Activated CD8-positive, alpha-beta memory T cell treated with anti-CD3 and anti-CD28 coated beads, Interleukin-2, amount 50 U/mL, for 1 hour (primary cell): ENCODE measurements around the gene COA8.
A peak's percentile ranks its signal among the peaks of the same experiment; 100 is the strongest.
"Not testable (repeated sequence)": the region's sequence is repeated elsewhere in the genome, so short reads cannot be mapped to it uniquely, and the experiment has no call there.

Experiments
- DNase-seq: peaks from one replicate; pipeline ENCODE4 v3.0.0-alpha.2; 2020; ENCODE audit errors: extremely low read depth

Gene COA8

GRCh38 chr14:103525430-103526246, 37.1 kb upstream of the COA8 start:
- not testable (repeated sequence) for DNase-seq

DNA sequence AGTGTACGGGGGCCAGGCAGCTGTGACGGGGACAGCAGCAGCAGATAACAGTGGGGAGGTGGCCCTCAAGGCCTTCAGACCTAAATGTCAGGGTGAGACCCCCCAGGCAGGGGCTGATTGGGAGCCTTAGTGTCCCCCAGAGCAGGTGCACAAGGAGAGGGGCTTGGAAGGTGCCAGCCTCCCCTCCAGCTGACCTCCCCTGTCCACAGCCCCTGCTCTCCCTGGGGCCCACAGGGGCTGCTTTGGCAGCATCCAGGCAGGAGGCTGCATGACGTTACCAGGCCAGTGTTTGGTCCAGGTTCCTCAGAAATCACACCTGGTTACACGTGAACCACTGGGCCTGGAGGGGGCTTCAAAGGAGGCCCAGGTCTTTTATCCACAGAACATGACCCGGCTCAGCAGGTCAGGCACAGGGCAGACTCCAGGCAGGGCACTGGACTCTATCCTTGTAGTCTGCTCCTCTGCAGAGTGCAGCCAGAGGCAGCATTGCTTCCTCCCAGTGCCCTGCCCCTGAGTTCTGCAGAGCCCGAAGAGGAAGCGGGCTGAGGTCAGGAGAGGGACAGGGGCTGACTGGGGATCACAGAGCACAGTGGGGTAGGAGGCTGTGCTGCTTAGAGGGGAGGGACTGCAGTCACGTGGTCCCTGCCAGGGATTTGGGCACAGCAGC, 36.4 kb upstream of the COA8 start:
- DNase-seq: no peak

DNA sequence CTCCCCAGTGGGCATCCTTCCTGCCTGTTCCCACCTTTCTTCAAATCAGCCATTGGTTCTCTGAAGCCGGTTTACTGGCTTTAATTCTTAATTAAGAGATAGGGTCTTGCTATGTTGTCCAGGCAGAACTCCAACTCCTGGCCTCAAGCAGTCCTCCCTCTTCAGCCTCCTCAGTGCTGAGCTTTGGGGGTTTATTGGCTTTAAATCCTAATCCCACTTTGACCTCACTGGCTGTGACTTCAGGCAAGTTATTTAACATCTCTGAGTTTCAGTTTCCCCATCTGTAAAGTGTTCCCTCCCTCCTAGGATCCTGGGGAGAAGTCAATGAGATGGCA, 35.9 kb upstream of the COA8 start:
- no peak for DNase-seq

GRCh38 chr14:103527408-103528145, 35.2 kb upstream of the COA8 start:
- no peak for DNase-seq

- no peak for DNase-seq
These were observed 34.6 kb upstream of the COA8 start for GRCh38 chr14:103528146-103528586.

- peak; percentile 31 for DNase-seq
These were observed 34.0 kb upstream of the COA8 start, which contains the start of gene TRMT61A for GRCh38 chr14:103528587-103529382. TSS of gene TRMT61A (plus strand) at chr14:103529196. CDS start at chr14:103529979, 783 bp downstream.

DNA sequence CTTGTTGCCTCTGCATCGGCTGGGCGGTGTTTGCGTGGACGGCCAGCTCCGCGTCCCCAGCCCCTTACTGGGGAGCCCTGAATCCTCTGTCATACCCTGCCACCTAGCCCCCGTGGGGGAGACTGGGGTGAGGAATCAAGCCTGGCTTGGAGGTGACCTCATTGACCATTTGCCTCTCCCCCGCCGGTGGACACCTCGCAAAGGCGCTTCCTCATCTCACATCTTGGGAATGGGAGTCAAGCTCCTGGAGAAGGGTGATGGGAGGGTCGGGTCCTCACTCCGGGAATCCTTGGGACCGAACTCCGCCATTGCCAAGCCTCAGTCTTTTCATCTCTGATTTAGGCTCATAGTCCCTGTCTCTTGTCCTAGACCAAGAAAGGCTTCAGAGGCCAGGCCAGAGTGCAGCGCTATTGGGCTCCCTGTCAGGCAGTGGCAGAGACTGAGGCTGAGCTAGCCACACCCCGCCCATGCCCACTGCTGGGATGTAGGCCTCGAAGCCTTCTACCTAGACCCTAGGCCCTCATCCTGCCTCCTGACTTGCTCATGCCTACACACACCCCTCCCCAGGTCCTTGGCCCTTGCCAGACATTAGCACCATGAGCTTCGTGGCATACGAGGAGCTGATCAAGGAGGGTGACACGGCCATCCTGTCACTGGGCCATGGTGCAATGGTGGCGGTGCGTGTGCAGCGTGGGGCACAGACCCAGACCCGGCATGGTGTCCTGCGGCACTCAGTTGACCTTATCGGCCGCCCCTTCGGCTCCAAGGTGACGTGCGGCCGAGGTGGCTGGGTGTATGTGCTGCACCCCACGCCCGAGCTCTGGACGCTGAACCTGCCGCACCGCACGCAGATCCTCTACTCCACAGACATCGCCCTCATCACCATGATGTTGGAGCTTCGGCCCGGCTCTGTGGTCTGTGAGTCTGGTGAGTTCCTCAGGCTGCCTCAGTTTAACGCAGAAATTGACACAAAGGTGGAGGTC, 33.1 kb upstream of the COA8 start:
- no peak for DNase-seq

DNA sequence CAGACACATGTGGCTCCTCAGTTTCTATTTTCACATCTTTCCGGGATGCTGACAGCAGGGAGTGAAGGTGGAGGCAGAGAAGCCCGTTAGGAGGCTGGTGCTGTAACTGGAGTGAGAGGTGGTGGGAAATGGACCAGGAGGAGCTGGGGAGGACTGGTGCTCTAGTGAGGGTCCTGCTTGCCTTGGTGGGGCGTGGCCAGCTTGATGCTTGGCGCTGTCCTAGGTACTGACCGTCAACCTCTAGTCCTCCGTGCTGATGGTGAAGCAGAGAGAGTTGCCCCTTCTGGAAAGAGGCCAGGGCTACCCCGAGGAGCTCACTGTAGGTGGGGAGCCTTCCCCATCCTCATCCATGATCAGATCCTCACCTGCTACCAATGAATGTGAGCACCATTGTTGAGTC, 32.4 kb upstream of the COA8 start:
- no peak for DNase-seq

DNA sequence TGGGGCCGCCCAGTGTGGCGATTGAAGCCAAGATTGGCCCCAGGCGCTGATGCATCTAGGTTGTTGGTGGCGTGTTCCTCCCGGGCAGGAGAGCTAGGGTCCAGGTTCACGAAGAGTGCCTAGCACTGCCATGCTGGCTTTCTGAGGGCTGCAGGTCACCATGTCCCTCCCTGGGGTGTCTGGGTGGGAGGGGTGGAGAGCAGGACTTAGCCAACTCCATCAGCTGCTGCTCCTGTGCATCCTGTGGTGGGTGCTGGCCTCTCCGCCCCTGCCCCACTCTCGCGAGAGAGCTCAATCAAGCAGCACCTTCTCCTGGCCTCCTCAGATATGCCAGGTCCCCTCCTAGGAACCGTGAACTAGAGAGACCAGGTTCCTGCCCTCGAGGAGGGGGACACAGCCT, 31.9 kb upstream of the COA8 start:
- DNase-seq: no peak

GRCh38 chr14:103531421-103532215, 31.1 kb upstream of the COA8 start:
- DNase-seq: no peak

DNA sequence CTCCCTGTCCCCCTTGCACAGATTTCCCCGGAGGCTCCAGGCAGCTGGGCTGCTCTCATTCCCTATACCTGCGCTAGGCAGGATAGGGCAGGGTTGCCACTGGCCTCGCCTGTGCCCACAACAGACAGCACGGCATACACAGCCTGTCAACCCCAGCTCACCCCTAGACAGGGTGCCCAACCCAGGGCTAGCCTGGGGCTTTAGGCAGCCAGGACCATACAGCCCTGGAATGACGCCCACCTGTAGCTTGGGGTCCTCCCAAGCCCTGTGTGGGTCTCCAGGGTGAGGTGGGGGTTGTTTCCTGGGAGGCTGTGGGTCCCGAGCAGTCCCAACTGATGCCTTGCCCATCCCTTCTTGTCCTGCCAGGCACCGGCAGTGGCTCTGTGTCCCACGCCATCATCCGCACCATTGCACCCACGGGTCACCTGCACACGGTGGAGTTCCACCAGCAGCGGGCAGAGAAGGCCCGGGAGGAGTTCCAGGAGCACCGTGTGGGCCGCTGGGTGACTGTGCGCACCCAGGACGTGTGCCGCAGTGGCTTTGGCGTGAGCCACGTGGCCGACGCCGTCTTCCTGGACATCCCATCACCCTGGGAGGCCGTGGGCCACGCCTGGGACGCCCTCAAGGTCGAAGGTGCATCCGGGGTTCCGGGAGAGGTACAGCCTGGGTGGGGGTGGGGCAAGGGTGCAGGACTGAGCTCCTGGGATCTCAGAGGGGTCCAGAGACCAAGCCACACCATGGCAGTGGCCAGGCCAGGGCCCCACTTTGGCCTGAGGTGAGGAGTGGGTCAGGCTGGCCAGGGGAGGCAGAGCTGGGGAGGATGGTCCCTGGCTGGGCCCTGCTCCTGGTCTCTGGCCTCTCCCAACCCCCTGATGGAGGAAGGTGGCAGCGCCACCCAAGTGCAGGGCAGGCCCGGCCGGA, 30.3 kb upstream of the COA8 start:
- DNase-seq: no peak

DNA sequence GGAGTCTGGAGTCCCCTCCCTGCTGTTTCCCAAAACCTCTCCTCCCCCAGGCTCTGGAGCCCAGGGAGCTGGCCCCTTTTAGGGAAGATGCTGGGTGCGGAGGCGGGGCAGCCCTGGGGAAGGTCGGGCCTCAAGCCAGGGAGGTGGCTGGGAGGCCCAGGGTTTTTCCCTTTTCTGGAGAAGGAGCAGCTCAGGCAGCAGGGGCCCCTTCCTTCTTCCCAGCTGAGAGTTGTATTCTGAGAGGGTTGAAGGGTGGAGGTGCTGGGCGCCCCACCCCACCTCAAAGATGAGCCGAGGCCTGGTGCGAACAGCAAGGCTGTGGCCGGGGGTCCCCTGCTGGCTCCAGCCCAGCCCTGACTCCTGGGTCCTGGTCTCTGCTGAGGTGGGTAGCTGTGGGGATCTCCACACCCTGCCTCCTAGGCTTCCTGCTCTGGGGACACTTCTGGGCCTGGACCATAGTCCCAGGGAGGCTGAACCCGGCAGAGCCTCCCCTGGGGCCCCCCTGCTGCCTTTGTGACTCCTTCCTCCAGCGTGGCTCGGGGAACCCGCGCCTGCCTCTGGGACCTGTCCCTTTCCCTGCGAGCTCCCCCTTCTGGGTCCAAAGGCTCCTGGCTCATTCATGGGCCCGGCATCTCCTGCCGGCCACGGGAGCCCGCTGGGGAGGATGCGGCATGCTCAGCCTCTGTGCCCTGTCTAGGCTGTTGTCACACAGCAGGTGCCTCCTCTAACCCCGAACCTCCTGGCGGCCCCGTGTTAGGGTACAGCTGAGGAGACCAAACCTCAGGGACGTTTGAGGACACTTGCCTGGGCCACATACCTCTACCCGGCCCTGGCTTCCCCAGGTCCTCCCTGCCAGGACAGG, 29.4 kb upstream of the COA8 start:
- DNase-seq: no peak

DNA sequence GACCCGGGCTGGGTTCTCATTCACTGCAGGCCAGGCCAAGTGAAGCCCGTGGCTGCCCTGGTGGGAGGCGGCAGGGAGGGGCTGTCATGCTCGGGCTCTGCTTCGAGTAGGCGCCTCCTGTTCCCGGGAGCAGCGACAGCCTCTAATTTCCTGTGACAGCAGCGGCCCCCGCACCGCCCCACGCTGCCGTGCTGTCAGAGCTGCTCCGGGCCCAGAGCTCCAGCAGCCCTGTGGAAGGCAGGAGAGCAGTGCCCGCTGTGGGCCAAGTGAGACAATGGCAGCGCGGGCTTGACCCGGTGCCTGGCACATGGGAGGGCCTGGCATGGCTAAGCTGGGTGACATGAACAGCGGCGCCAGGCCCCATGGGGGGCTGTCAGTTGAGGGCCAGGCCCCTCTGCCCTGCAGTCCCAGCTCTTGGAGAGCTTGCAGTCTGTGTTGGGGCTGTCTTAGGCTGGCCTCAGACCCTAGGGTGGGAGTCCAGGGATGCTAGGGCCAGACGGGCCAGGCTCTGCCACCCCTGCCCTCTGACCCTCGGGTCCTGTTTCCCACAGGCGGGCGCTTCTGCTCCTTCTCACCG, 28.7 kb upstream of the COA8 start:
- no peak for DNase-seq

GRCh38 chr14:103534576-103535061, 28.1 kb upstream of the COA8 start:
- DNase-seq: no peak

DNA sequence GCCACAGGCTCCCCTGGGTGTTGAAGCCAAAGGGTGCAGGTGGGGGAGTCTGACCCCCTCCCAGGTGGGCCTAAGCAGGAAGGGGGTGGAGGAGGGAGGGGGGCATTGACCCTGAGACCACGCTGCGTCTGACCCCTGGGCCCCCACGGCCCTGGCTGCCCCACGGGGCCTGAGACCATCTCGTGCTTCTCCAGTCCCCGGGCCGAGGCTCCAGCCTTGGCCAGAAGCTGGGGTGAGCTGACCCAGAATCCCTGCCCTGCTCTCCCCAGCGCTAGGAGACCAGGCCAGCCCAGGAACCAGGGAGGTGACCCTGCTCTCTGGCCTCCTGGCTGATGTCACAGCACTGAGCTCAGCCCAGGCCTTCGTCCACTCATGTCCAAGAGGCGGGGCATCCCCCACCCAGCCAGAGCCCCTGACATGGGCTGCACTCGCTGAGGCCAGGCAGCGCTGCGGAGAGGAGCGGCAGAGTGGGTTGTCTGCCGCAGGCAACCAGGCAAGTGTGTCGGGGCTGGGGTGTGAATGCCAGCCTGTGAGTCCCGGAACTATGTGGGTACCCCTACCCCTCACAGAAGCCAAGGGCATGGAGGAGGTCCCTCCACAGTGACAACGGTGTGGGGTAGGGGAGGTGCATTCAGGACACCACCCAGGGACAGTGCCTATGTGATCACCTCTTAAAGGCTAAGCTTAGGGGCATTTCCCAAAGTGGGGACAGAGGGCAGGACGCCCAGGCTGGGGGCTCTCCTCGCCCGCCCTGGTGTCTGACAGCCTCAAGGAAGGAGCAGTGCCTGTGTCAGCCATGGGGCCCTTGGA, 27.5 kb upstream of the COA8 start:
- no peak for DNase-seq

DNA sequence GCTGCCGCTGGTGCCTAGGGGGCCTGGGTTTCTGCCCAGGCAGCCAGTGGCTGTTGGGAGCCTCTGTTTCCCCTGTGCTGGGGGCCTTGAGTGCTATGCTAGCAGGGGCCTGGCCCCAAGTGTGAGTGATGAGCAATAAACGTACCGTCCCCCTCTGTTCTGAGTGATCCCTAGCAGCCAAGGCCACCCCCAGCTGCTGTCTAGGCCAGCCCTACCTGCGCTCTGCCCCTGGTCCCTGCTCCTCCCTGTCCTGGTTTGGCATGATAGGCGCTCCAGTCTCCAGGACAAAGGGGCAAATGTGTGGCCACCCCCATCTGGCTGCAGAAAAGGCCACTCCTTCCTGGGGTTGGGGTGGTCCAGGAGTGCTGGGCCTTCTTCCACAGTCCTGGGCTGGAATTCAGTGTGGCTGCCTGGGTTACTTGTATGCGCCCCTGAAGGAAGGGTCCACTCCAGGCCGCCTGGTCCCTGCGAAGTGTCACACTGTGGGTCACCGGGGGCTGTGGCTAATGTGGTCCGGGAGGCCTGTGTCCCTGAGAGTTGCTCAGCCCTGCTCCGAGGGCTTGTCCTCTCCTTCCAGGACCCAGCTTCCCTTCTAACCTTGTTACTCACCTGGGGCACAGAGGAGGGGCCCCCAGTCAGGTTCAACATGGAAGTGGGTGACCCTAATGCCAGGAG, 26.7 kb upstream of the COA8 start:
- DNase-seq: no peak
